Stomach (tissue), 4 donors: Measurements from ENCODE around the gene UBE2N.

Source experiments
- EP300 ChIP-seq: sonication (generic); formaldehyde crosslinking; IDR thresholded peaks from one replicate; pipeline ENCODE4 v1.6.1; 2017; ENCODE audit warnings: antibody characterized with exemption
- POLR2A ChIP-seq, 4 donors: fragments of 450-650 bp; IDR thresholded peaks; one replicate each; pipeline ENCODE4 v1.6.1; 2016; ENCODE audit warnings: antibody characterized with exemption in 4 of 4, control low read depth in 2 of 4, mild to moderate bottlenecking in 1 of 4, moderate library complexity in 1 of 4
- TF ChIP-seq, protein P1 (sequence below), 7 experiments: fragments of 450-650 bp in 4 of 7; fragments of 200-600 bp in 3 of 7; sonication (generic) in 3 of 7; IDR thresholded peaks; one replicate each; pipeline ENCODE4 v1.5.1; 2016 to 2019; ENCODE audit warnings: antibody characterized with exemption in 7 of 7, control low read depth in 2 of 7, mild to moderate bottlenecking in 1 of 7

DNA sequence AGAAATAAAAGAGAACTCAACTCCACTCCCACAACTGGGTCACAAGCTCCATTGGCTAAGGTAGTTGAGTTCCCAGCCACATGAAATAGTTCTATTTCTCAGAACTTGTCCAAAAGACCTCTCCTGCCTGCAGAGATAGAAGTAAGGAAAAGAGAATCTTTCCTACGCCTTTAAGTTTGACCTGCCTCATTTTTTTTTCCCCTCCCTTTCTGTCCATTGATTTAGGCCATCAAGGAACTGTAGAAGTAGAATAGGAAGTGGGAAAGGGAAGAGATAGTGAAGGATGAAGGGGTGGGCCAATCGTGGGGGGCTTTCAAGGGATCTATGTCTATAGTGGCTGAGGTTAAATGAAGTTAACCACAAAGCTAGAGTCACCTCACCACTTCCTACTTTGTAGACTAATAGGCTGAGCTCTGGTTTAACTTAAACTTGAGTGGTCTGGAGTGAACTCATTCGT, 77.9 kb downstream of the UBE2N start:
- TF ChIP-seq, protein P1, sequence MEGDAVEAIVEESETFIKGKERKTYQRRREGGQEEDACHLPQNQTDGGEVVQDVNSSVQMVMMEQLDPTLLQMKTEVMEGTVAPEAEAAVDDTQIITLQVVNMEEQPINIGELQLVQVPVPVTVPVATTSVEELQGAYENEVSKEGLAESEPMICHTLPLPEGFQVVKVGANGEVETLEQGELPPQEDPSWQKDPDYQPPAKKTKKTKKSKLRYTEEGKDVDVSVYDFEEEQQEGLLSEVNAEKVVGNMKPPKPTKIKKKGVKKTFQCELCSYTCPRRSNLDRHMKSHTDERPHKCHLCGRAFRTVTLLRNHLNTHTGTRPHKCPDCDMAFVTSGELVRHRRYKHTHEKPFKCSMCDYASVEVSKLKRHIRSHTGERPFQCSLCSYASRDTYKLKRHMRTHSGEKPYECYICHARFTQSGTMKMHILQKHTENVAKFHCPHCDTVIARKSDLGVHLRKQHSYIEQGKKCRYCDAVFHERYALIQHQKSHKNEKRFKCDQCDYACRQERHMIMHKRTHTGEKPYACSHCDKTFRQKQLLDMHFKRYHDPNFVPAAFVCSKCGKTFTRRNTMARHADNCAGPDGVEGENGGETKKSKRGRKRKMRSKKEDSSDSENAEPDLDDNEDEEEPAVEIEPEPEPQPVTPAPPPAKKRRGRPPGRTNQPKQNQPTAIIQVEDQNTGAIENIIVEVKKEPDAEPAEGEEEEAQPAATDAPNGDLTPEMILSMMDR (IDR thresholded peaks at IDR 0.05), result no peak
- TF ChIP-seq POLR2A (IDR thresholded peaks at IDR 0.05) (no peak), EP300 (no peak)
